Fibroblast of villous mesenchyme (primary cell): ENCODE results near the gene SLC4A2. TPM values are rescaled to one million over a fixed set of nuclear protein-coding genes. Genes with fewer than 3 reads are reported as not detected.

Experiments used
- DNase-seq: peaks from one replicate; pipeline ENCODE4 v3.0.0-alpha.2; 2010; ENCODE audit warnings: low read depth
- H3K4me3 ChIP-seq: 2 replicates; pipeline ENCODE4 v1.5.1; 2011; ENCODE audit warnings: low read depth, mild to moderate bottlenecking, low read length
- total RNA-seq: library from RNA; depleted of rRNA; stranded (reverse); fragments of >200 nt; gene quantifications from 2 replicates; pipeline ENCODE4 v1.2.3, GENCODE V29; 2012
- TF ChIP-seq, protein P1 (sequence below): IDR thresholded peaks from 2 replicates; pipeline ENCODE4 v1.5.1; 2012; ENCODE audit warnings: low read depth, mild to moderate bottlenecking, low read length; ENCODE audit not compliant: insufficient read depth

SLC4A2 gene
- total RNA-seq, 1 donor = 85.5 TPM

DNA sequence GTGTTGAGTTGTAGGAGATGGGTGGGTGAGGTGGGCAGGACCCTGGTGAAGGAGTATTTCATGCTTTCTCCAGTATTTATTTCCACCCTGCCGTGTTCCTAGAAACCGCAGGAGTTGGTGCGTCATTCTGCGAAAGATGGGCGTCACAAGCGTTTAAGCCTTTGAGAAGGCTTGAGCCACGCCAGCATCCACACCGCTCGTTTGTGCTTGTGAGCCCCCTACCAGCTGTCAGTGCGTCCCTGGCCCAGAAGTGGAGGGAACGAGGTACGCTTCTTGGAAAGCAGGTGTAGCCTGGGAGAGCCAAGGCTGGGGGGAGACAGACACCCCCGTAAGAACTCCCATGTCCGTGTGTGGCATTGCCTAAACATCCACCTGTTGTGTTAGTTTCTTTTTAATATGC lies 32.6 kb downstream of the SLC4A2 start:
- TF ChIP-seq, protein P1, sequence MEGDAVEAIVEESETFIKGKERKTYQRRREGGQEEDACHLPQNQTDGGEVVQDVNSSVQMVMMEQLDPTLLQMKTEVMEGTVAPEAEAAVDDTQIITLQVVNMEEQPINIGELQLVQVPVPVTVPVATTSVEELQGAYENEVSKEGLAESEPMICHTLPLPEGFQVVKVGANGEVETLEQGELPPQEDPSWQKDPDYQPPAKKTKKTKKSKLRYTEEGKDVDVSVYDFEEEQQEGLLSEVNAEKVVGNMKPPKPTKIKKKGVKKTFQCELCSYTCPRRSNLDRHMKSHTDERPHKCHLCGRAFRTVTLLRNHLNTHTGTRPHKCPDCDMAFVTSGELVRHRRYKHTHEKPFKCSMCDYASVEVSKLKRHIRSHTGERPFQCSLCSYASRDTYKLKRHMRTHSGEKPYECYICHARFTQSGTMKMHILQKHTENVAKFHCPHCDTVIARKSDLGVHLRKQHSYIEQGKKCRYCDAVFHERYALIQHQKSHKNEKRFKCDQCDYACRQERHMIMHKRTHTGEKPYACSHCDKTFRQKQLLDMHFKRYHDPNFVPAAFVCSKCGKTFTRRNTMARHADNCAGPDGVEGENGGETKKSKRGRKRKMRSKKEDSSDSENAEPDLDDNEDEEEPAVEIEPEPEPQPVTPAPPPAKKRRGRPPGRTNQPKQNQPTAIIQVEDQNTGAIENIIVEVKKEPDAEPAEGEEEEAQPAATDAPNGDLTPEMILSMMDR = no peak
- no peak overlapping the region for H3K4me3 ChIP-seq

DNA sequence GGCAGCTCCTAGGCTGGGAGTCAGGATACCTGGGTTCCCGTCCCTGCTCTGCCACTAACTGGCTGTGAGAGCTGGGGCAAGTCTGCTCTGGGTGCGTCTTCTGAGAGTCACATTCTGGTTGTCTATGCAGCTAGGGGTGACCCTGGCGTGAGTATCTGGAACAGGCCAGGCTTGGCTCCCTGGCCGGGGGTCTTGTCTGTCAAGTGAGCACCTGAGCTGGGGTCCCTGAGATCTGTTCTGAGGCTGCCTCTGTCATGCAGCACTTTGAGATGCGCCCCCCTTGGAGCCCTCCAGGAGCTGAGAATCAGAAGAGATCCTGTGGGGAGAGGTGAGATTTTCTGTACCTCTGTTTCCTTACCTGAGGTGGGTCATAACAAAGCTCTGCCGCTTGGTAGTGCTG lies 34.4 kb downstream of the SLC4A2 start:
- no peak for DNase-seq
- no peak overlapping the region for H3K4me3 ChIP-seq
- TF ChIP-seq, protein P1 = no peak

More for the DNA sequence above, 32.6 kb downstream of the SLC4A2 start:
- no peak for DNase-seq

DNA sequence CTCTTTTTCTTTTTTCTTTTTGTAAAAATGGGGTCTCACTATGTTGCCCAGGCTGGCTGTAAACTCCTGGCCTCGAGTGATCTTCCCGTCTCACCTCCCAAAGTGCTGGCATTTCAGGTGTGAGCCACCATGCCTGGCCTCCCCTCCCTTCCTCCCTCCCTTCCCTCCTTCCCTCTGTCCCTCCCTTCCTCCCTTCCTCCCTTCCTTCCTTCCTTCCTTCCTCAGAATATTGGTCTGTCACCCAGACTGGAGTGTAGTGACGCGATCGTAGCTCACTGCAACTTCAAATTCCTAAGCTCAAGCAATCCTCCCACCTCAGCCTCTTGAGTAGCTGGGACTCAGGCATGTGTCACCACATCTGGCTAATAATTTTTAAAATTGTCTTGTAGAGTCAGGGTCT lies 35.3 kb downstream of the SLC4A2 start:
- TF ChIP-seq, protein P1 = no peak
- peak; percentile 44 for DNase-seq
- H3K4me3 ChIP-seq = no peak overlapping the region

DNA sequence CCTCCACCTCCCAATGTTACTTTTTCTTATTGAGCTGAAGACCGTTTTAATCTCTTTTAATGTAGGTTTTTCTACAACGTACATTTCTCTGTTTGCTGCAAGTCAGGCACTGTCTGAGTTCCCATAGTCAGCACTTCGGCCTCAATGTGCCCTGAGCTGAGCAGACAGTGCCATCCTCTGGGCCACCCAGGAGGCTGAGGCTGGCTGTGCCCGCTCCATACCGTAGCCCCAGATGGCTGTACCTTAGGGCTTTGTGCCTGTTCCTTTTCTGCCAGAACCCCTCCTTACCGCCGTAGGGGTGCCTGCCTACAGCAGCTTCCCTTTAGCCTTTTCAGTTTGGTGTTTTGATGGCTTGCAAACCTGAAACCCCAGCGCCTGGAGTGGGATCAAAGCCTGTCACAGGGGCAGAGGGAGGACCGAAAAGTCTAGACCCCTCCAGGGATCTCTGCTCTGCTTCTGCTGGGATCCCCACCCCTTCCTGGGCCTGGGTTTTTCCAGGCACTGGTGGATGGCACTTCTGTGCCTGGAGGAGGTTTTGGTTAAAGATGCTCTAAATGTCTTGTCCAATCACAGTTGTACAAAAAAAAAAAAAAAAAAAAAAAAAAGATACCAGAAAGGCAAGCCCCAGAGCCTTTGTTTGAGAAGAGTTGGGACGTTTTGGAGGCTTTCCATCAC lies 35.9 kb downstream of the SLC4A2 start:
- TF ChIP-seq, protein P1 = no peak
- DNase-seq = no peak
- H3K4me3 ChIP-seq = no peak overlapping the region

DNA sequence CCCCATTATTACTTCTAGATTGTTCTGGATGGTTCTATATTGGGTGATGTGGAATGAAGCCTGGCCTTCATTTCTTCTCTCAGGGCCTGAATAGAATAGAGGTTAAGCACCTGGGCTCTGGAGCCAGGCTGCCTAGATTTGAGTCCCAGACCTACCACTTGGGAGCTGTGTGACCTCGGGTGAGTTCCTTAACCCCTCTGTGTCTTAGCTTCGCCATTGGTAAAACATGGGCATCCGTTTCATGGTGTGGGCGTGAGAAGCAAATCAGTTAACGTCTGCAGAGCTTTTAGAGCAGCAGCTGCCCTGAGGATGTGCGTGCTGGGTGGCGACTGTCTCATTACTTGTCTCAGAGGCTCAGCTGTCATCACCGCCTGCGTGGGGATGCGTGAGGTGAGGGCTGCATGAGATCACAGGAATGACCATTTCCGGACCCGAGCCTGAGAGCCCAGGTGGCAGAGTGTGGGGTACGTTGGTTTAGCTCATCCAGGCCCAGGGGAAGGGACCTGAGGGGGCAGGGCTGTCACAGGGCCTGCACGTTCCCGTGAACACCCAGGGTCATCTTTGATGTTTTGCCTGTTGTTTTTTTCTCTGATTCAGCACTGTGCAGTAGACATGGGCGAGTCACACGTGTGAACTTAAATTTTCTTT lies 36.6 kb downstream of the SLC4A2 start:
- H3K4me3 ChIP-seq = no peak overlapping the region
- TF ChIP-seq, protein P1 = no peak
- no peak for DNase-seq

DNA sequence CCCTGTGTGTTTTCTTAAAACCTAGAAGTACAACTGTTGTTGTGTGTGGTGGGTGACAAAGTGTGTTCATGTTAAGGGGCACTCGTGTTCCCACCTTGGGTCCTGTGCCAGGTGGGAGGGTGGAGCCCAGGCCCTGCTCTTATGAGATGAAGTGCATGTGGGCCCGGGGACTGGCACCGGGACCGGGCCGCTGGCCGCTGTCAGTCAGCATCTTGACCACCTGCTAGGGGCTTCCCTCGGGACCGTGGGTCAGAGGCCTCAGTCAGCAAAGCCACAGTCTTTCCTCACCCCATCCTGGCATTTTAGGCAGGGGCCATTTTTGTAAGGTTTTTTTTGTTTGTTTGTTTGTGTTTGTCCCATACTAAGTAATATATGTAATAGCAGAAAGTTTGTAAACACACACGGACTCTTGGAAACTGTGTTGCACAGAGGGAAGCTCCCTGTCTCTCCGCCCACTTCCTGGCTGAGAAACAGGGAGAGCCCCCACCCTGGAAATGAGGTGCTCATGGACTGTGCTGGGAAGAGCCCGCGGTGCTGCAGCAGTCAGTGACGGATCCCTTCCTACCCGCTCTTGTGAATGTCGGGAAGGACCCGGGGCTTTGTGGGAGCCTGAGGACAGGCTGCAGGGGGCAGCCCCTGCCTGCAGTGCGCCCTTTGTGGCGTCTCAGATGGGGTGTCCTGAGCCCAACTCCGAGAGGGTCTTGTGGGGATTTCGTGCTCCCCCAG lies 40.3 kb downstream of the SLC4A2 start:
- no peak for DNase-seq

More for the DNA sequence above, 40.3 kb downstream of the SLC4A2 start:
- H3K4me3 ChIP-seq = no peak overlapping the region
- TF ChIP-seq, protein P1 = no peak
